ENCODE results near the gene SPNS3.

- no peak for TF ChIP-seq POLR2A (IDR thresholded peaks at IDR 0.05; ENCODE audit: low read depth, low read length)
- no peak for TF ChIP-seq CTCF (IDR thresholded peaks at IDR 0.05; ENCODE audit: extremely low read depth in 1 of 2, insufficient read depth in 1 of 2, low read depth in 1 of 2, low read length in 2 of 2)
- TF ChIP-seq POLR2AphosphoS5 (IDR thresholded peaks at IDR 0.05; ENCODE audit: insufficient read depth, low read depth, low read length): no peak
- no peak for TF ChIP-seq GATA2 (IDR thresholded peaks at IDR 0.05; ENCODE audit: insufficient read depth, insufficient read length, low read depth, low read length)
- TF ChIP-seq JUN (IDR thresholded peaks at IDR 0.05; ENCODE audit: borderline replicate concordance, insufficient read depth, insufficient read length, low read depth): no peak
- no peak for TF ChIP-seq MAX (IDR thresholded peaks at IDR 0.05; ENCODE audit: insufficient read depth, insufficient read length)
Measured at GRCh38 chr17:4477255-4477791, 43.6 kb downstream of the SPNS3 start.

All from endothelial cell of umbilical vein (primary cell).